Left forelimb (tissue), 1 donor: ENCODE measurements around the gene UBE2D4.
"Not testable (repeated sequence)": the region's sequence is repeated elsewhere in the genome, so short reads cannot be mapped to it uniquely, and the experiment has no call there.

ENCODE experiments used
- DNase-seq: peaks from one replicate; pipeline ENCODE4 v3.0.0-alpha.2; 2018; ENCODE audit warnings: low spot score

The UBE2D4 gene

DNA sequence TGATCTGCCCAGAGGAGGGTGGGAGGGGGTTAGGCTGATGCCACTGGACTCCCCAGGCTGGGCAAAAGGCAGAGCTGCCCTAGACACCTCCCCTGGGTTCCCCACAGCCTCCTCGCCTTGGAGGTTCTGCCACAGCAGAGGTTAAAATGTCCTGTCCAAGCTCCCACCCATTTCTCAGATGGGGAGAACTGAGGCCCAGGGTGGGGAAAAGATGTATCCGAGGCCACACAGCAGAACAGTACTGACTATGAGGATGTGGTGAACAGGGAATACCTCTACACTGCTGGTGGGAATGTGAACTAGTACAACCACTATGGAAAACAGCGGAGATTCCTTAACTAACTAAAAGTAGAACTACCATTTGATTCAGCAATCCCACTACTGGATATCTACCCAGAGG, 40.2 kb downstream of the UBE2D4 start:
- DNase-seq: not testable (repeated sequence)

DNA sequence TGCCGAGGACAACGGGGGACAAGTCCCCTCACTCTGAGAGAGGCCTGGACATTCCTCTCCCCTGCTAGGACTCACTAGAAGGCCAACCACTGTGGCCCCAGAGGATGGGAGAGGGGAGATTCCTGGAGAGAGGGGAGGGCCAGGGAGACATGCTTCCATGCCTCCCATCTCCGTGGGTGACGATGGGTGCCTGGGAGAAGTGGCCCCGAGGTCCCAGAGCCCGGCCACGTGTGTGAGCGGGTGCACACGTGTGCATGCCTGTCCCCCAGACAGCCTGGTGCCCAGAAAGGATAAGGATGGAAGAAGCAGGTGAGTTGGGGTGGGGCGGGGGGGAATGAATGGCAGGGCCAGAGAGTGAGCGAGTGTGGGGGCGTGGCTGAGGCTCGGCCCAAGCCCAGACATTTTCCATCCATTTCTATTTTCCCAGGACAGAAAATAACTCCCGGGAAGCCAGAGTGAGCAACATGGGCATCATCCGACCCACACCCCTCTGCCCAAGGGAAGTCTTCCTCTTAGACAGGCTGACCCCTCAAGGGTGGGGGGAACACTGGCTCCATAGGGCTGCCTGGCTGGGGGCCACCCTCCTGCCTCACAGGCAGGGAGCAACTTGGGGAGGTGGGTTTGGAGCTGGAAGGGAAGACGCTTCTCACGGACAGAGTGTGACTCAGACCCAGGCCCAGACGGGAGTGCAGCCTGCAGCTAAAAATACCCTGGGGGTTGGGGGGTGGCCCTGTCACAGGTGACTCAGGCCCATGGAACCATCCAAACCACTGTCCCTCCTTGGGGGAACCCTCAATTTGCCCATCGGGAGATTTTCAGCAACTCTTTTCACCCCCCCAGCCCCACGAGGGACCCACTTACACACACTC, 42.2 kb downstream of the UBE2D4 start:
- not testable (repeated sequence) for DNase-seq

GRCh38 chr7:43969586-43969985, 43.4 kb downstream of the UBE2D4 start:
- DNase-seq: not testable (repeated sequence)

DNA sequence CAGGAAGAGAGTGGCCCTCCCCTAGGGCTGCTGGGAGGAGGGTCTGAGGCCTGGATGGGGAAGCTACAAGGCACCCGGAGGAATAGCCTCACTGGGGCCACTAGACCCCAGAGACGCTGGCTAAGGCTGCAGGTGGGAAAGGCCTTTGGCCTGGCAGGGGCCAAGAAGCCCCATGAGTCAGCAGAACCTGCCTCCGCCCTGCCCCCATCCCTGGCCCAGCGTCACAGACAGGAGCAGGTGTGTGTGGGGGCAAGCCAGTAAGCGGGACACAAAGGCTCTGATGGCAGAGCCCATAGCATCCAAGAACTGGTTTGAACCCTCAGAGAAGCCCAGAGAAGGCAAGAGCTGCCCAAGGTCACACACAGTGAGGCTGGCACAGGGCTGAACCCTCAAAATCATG, 44.5 kb downstream of the UBE2D4 start:
- DNase-seq: not testable (repeated sequence)

GRCh38 chr7:43974033-43974573, 47.9 kb downstream of the UBE2D4 start:
- DNase-seq: not testable (repeated sequence)

DNA sequence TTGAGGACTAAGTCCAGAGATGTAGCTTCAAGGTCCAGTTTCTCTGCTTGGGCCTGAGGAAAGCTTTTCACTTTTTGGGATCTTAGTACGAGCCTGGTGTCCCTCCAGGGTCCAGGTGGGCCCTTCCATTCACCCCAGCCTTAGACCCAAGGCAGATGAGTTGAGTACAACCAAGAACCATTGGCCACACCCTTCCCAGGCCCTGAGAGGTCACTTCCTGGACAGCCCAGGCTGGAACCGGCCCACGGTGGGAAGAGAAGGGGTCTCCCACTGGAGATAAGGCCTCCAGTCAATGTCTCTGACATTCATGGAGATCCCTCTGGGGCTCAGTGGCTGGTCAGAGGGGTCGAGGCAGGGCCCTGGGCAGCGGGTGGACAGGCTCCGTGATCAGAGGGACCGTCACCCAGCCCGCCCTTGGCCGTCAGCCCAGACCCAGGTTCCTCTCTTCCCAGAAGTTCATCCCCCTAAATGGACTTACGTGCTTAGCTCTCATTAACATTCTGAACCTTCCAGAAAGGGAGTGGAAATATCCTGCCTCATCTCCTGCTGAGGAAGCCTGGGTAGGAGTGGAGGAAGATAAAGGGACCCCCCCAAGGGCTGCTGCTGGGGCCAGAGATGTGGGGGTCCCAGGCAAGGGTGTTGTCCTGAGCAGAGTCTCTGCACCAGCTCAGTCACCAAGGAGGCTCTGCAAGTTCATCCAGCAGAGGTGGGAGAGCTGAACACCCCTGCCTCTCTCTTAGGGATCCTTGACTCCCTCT, 48.7 kb downstream of the UBE2D4 start:
- DNase-seq: not testable (repeated sequence)

GRCh38 chr7:43977525-43977924, 51.3 kb downstream of the UBE2D4 start:
- no peak for DNase-seq

DNA sequence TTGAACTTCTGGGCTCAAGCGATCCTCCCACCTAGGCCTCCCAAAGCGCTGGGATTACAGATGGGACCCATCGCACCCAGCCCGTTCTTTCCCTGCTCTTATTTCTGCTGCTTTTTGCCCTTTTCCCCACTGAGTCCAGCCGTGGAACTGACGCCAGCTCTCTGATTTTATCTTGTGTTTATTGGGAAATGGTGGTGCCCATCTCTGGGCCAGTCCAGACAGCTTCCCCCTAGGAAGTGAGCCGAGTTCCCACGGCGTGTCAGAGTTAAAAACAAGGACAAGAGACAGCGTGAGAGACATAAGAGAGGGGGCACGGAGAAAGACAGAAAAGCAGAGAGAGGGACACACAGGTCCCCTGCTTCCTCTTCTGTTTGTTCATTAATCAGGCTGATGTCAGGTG, 51.9 kb downstream of the UBE2D4 start:
- DNase-seq: not testable (repeated sequence)

DNA sequence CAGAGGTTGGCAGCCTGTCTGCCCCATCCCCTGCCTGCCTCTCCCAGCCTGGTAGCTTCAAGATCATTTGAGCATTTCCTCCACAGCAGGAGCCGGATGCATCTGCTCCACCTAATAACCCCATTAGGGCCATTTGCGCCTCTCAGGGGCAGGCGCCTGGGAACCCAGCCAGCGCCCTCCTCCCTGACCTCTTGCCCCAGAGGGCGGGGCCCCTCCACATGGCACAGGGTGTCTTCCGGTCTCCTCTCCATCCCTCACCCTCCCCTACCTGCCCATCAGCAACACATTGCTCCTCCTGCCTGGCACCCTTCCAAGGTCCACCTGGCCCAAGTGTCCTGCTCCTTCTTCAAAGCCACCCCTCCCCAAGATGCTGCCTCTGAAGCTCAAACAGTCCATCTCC, 56.6 kb downstream of the UBE2D4 start:
- DNase-seq: not testable (repeated sequence)

- not testable (repeated sequence) for DNase-seq
These were observed 57.5 kb downstream of the UBE2D4 start for GRCh38 chr7:43983736-43984135.

DNA sequence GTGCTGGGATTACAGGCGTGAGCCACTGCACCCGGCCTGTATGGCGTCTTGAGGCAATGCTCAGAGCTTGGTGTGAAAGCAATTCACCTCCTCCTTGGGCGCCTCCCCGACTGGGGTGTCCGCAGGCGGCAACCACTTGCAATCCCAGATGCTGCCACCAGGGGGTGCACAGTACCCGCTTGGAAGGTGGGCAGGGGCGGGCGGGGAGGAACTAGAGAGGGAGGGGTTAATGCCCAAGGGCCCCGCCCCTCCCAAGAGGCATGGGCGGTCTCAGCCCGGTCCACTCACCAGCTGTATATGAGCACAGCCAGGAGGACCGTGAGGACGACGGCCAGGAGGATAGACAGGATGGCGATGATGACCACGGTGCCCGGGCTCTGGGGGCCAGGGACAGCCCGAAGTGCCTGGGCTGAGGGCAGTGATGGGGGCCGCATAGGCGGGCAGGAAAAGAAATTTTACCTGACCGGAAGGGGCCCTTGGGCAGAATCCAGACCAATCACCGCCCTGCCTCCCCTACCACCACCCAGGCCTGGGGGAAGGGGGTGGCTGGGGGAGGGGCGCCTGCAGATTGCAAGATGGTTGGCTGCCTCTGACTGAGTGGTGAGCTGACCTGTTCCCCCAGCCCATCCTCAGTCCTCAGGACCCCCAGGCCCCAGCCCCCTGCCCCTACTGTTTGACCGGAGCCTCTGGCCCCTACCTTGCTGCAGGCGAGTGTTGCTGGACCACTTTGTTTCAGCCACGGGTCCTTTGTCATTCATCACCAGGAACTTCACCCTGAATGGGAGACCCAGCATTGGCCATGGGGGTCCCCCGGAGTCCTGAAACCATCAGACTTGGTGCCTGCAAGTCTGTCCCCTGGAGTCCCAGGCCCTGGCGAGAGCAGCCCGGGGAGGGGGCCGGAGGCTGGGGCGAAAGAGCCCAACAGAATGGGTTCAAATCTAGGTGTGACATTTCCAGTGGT, 59.9 kb downstream of the UBE2D4 start:
- not testable (repeated sequence) for DNase-seq

DNA sequence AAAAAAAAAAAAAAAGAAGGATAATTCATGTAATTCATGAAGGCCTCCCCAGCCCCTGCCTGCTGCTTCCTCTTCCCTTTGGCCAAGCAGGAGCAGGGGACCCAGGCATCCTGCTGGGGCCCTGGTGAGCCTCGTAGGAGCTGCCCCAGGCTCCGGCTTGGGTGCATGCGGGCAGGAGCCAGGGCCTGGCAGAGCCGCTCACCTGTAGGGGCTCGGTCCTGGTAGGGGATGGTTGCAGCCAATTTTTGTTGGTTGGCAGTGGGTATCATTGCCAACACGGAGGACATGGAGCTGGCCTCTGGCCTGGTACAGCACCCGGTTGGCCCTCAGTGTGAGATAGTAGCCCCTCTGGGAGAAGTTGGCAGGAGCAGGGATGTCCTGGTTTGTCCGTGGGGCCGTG, 61.2 kb downstream of the UBE2D4 start:
- DNase-seq: not testable (repeated sequence)

- DNase-seq: not testable (repeated sequence)
These were observed 63.9 kb downstream of the UBE2D4 start for GRCh38 chr7:43990011-43990585.

DNA sequence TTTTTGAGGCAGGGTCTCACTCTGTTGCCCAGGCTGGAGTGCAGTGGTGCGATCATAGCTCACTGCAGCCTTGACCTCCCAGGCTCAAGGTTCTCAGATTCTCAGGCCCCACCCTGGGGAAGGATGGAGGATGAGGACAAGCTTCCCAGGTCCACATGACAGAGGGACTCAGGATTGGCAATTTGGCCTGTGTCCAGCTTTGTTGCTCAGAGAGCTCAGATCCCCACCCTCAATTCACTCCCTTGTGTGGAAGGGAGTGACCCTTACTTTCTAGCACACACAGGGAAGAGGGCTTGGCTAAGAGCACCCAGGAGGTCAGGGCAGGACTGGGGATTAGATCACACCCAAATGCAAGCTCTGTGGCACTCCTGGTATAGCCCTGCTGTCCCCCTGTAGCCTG, 64.6 kb downstream of the UBE2D4 start:
- DNase-seq: not testable (repeated sequence)

- not testable (repeated sequence) for DNase-seq
These were observed 66.7 kb downstream of the UBE2D4 start for GRCh38 chr7:43992896-43993295.

- not testable (repeated sequence) for DNase-seq
These were observed 68.4 kb downstream of the UBE2D4 start for GRCh38 chr7:43994681-43995080.

GRCh38 chr7:43997532-43997931, 71.3 kb downstream of the UBE2D4 start, which contains the start of gene SPDYE1:
SPDYE1 (plus strand) TSS chr7:43997897; CDS start chr7:43999950, 2,053 bp downstream.
- not testable (repeated sequence) for DNase-seq
